LNCaP clone FGC (cell line): ENCODE measurements around the gene GM2A.
A peak's percentile ranks its signal among the peaks of the same experiment; 100 is the strongest.
"Not testable (repeated sequence)": the region's sequence is repeated elsewhere in the genome, so short reads cannot be mapped to it uniquely, and the experiment has no call there.

Experiments used
- DNase-seq: peaks from one replicate; pipeline ENCODE4 v3.0.0-alpha.2; 2011; ENCODE audit warnings: low read depth
- H3K4me3 ChIP-seq: 2 replicates; pipeline ENCODE4 v1.5.1; 2011; ENCODE audit warnings: mild to moderate bottlenecking, low read depth, low read length, control low read depth
- CTCF ChIP-seq: IDR thresholded peaks from 2 replicates; pipeline ENCODE4 v1.5.1; 2012; ENCODE audit warnings: mild to moderate bottlenecking; ENCODE audit not compliant: control insufficient read depth, insufficient read depth; ENCODE audit errors: extremely low read depth

GM2A gene

GRCh38 chr5:151295791-151296477, 42.9 kb downstream of the GM2A start:
- DNase-seq = no peak
- no peak overlapping the region for H3K4me3 ChIP-seq
- no peak for TF ChIP-seq CTCF

- TF ChIP-seq CTCF = no peak
- H3K4me3 ChIP-seq = no peak overlapping the region
- no peak for DNase-seq
Observed at GRCh38 chr5:151296478-151296830, 43.5 kb downstream of the GM2A start.

- no peak for TF ChIP-seq CTCF
- no peak overlapping the region for H3K4me3 ChIP-seq
- no peak for DNase-seq
Observed at GRCh38 chr5:151296974-151297373, 44.0 kb downstream of the GM2A start.

GRCh38 chr5:151298063-151298855, 45.3 kb downstream of the GM2A start:
- peak; percentile 31; the same call in 1 of the 2 replicates for TF ChIP-seq CTCF

GRCh38 chr5:151303666-151304065, 50.7 kb downstream of the GM2A start, which contains the start of gene SLC36A3:
SLC36A3 (minus strand) TSS chr5:151303766; CDS start chr5:151303354, 412 bp downstream.
- no peak for TF ChIP-seq CTCF
- DNase-seq = no peak
- H3K4me3 ChIP-seq = no peak within 1 kb of the TSS

More at GRCh38 chr5:151298063-151298855, 45.3 kb downstream of the GM2A start:
- no peak overlapping the region for H3K4me3 ChIP-seq
- DNase-seq = no peak

GRCh38 chr5:151309266-151309665, 56.3 kb downstream of the GM2A start:
- H3K4me3 ChIP-seq, DNase-seq: not testable (repeated sequence)

- H3K4me3 ChIP-seq, DNase-seq: not testable (repeated sequence)
Observed at GRCh38 chr5:151309821-151310220, 56.8 kb downstream of the GM2A start.

- DNase-seq = no peak
- no peak for TF ChIP-seq CTCF
Observed at GRCh38 chr5:151310932-151311331, 57.9 kb downstream of the GM2A start.

More at GRCh38 chr5:151310932-151311331, 57.9 kb downstream of the GM2A start:
- H3K4me3 ChIP-seq = no peak overlapping the region
